NK-92 (cell line): Measurements from ENCODE around the gene IGFBPL1.
"Not testable (repeated sequence)": the region's sequence is repeated elsewhere in the genome, so short reads cannot be mapped to it uniquely, and the experiment has no call there.

Experiments
- DNase-seq: peaks from one replicate; lab custom pipeline; 2025; ENCODE audit not compliant: unreplicated experiment; lab: John Stamatoyannopoulos, UW

The IGFBPL1 gene

DNA sequence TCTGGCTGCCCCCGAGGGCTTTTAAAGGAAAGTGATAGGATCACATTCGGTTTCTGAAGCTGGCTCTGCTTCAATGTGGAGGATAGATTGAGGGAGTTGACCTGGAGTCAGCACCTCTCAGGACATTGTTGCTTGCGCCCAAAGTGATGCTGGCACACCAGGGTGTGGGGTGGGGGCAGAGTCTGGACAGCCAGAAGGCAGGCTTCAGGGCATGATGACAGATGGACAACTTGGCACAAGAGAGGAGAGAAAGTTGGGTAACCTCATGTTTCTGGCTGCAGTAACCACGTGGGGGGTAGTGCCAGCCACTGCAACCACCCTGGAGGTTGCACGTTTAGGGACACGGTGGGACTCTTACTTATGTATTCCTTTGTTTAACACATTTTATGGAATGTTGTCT lies 22.3 kb downstream of the IGFBPL1 start:
- DNase-seq, result no peak

DNA sequence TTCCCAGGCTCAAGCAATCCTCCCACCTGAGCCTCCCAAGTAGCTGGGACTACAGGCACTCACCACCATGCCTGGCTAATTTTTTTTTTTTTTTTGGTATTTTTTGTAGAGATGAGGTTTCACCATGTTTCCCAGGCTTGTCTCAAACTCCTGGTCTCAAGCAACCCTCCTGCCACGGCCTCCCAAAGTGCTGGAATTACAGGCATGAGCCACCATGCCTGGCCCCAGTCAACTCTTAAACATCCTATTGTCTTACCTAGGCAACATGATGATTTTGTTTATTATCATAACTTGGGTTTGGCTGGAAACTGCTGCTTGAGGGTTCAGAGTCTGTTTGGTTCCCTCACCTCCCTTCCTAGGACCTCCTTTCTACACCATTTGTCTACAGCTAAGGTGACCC lies 25.1 kb downstream of the IGFBPL1 start:
- not testable (repeated sequence) for DNase-seq

DNA sequence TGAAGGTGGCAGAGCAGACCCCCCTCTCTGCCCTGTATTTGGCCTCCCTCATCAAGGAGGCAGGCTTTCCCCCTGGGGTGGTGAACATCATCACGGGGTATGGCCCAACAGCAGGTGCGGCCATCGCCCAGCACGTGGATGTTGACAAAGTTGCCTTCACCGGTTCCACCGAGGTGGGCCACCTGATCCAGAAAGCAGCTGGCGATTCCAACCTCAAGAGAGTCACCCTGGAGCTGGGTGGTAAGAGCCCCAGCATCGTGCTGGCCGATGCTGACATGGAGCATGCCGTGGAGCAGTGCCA lies 27.9 kb downstream of the IGFBPL1 start:
- no peak for DNase-seq

- no peak for DNase-seq
Measured at GRCh38 chr9:38395653-38396370, 28.4 kb downstream of the IGFBPL1 start.

DNA sequence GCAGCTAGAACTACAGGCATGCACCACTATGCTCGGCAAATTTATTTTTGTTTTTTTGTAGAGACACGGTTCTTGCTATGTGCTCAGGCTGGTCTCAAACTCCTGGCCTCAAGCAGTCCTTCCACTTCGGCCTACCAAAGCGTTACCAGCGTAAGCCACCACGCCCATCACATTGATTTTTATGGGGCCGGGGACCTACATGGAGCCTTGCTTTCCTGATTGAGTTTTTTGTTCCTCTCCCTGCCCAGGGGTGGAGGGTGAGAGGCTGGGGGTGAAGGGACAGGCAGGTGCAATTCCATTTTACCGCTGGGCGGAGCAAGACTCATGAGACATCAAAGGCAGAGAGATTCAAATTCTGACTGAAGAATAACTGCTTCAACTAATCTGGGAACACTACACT lies 29.8 kb downstream of the IGFBPL1 start:
- no peak for DNase-seq

DNA sequence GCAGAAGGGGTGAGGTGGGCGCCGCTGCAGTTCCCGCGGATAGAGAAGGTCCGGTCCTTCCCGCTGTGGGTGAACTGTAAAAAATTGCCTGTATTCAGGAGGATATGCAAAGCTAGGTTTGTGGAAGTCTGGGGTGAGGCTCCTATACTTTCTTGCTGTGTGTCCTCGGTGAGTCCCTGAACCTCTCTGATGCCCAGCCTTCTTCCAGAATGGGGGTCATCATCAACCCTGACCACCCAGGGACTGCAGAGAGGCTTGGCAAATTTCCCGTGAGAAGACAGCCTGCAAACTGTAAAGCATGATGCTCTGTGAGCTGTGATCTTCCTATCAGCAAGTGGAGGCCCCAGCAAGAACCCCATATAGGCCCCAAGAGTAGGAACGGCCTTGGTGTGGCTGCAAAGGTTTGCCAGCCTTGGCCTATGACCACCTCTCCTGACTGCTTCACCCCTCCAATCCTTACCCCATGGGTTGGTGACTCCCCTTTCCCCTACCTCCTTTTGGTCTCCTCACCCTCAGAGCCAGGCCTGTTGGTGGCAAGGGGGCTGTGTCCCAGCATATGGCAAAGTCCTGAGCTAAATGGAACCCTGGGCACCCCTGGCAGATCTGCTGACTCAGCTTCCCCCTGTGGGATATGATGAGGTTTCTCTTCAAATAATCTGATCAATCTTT lies 31.0 kb downstream of the IGFBPL1 start:
- DNase-seq, result no peak

- DNase-seq, result no peak
Measured at GRCh38 chr9:38392235-38393127, 31.8 kb downstream of the IGFBPL1 start, which contains the start of gene ALDH1B1. TSS of gene ALDH1B1 (plus strand) at chr9:38392702. CDS start at chr9:38395749, 3,047 bp downstream.

DNA sequence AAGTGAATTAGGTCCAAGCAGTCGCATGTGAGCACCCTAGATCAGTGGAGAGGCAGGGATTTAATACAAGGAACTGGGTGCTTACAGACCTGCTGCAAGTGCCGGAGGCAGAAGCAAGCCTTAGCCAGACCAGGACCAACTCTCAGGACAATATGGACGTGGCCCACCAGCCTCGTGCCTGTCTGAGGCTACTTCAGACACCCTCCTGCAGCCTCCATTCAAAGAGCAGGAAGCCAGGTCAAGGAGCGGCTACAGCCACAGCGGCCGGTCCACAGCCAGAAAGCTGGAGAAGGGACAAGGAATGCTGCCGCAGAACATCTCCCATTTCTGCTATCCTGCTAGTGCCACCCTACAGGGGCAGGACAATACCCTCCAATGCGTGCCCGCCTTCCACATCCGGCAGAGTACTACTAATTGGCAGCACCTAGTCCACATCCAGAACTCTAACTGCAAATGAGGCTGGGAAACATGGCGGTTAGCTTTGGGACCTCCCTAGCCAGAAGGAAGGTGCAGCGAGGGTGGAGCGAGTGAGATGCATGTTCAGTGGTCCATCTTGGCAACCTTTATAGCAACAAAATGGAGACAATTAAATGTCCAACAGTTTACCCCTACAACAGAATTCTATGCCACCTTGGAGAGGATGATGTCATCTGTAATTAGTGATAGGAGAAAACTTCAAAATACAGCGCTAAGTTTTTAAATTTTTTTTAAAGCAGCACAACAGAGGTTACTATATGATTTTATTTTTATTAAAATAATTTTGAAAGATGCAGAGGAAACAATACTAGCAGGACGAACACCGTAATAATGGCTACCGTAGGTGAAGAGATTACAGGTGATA lies 32.8 kb downstream of the IGFBPL1 start:
- DNase-seq, result no peak

DNA sequence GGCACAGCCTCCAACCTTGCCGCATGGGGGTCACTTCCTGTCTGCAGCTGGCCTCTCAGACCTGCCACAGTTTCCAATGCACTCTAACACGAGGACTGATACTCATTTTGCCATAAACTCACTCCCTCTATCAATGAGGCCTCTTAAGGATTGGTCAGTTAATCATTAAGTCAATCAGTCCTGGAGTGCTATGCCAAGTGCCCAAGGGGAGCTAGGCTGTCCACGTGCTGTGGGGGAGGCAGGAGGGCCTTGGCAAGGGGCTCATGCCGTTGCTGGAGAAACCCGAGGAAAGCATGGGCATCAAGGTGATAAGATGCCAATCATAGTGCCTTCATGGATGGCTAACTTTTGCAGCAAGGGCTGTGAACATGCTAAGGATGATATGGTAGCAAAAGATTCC lies 33.4 kb downstream of the IGFBPL1 start:
- no peak for DNase-seq

DNA sequence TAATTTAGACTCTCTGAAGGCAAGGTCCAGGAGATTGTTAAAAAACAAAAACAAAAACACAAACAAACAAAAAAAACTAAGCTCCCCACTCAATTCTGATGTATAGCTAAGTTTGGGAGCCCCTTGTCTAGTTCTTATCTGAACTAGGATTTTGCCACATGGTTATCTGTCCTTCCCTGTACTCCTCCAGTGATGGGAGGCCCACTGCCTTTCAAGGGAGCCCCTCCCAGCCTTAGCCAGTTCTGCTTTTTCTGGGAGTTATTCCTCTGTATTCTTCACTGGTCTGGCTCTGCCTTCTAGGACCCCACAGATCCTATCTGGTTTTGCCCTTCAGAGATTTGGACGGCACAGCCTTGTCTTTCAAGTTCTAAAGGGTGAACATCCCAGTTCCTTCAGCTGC lies 33.8 kb downstream of the IGFBPL1 start:
- no peak for DNase-seq

- no peak for DNase-seq
Measured at GRCh38 chr9:38389313-38389712, 34.9 kb downstream of the IGFBPL1 start.

GRCh38 chr9:38388283-38389223 lies 35.7 kb downstream of the IGFBPL1 start:
- DNase-seq, result no peak

DNA sequence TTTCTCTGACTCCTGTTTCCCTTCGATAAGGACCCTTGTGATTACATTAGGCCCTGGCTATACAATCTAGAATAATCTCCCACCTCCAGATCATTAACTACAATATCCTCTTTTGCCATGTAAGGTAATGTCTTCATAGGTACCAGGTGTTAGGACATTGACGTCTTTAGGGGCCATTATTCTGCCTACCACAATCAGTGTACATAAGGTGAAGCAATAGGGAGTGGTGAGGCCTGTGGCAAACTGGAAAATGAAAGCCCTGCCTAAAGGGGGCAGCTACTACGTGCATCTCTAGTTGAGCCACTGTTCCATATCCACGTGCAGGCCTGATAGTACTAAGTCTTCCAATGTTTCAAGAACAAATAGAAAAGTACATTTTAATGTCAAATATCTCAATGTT lies 36.5 kb downstream of the IGFBPL1 start:
- DNase-seq, result no peak

GRCh38 chr9:38387066-38387465 lies 37.2 kb downstream of the IGFBPL1 start:
- DNase-seq, result no peak

DNA sequence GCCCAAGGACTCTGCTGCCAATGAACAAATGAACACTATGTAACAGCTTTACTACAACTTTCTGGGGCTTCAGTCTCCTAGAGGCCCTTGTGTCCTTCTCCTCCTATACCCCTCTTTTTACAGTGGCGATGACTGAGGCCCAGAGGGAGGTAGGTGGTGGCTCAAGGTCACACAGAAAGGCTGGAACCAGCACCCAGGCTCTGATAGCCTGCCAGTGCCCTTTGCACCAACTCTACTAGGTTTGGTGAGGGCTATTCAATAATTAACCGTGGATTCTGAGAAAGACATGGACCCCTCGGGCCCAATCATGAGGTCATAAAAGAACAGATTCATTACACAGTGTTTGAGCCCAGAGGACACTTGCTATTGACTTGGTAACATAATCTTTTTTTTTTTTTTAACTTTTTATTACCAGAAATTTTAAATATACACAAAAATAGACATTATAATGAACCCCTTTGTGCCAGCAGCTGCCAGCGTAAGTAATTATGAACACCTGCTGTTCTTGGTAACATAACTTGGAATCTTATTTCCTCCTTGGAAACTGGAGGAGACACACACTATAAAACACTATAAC lies 37.8 kb downstream of the IGFBPL1 start:
- DNase-seq, result no peak

GRCh38 chr9:38385896-38386295 lies 38.4 kb downstream of the IGFBPL1 start:
- no peak for DNase-seq

DNA sequence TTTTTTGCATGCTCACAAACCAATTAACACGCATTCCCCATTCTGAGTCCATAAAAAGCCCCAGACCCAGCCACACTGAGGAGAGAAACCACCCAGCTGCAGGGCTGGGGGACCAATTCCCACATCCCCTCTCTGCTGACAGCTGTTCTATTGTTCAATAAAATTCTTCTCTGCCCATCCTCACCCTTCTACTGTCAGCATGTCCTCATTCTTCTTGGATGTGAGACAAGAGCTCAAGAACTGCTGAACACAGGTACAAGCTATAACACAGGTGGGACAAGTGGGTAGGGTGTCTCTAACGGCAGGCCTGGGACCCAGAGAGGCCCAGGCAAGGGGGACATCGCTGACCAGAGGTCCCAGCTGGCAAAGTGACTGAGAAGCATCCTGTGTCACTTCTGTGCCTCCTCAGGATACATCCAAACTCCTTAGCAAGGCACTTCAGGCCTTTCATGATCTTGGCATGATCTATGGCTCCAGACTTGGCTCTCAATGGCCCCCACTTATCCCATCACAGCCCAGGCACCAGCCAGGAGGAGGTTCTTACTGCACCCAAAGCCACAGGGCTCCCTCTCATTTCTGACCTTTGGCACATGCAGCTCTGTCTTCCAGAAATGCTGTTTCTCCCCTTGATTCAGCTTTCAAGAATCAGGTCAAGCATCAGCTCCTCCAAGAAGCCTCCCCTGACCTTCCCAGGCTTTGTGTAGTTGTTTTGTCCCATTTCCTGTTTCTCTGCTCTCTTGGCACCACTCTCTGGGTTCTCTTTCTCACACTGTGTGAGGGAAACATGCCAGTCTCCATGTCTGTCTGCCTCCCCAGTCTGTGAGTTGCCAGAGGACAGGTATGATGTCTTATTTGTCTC lies 39.0 kb downstream of the IGFBPL1 start:
- DNase-seq, result no peak

DNA sequence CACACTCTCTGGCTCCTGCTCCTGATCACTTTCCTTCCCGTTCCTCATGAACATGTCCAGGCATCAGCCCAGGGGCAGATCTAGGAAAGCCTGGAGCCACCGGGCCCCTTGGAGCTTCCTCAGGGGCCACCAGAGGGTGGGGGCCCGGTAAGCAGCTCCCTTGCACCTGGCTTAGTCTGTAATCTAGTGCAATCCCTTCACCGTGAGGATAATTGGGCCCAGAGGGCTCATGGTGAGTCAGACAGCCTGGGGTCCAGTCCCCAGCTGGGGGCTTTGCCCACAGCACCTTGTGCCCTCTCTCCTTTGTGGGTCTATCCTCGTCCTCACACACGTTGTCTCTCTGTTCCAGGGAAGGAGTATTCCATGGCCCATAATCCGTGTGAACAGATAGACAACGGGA lies 42.1 kb downstream of the IGFBPL1 start:
- no peak for DNase-seq
